Fibroblast of villous mesenchyme (primary cell): ENCODE data around the gene NTM. TPM values are rescaled to one million over a fixed set of nuclear protein-coding genes. Genes with fewer than 3 reads are reported as not detected.
"Not testable (repeated sequence)": the region's sequence is repeated elsewhere in the genome, so short reads cannot be mapped to it uniquely, and the experiment has no call there.

Source experiments
- DNase-seq: peaks from one replicate; pipeline ENCODE4 v3.0.0-alpha.2; 2010; ENCODE audit warnings: low read depth
- H3K4me3 ChIP-seq: 2 replicates; pipeline ENCODE4 v1.5.1; 2011; ENCODE audit warnings: low read depth, mild to moderate bottlenecking, low read length
- CTCF ChIP-seq: IDR thresholded peaks from 2 replicates; pipeline ENCODE4 v1.5.1; 2012; ENCODE audit warnings: low read depth, mild to moderate bottlenecking, low read length; ENCODE audit not compliant: insufficient read depth
- total RNA-seq: library from RNA; depleted of rRNA; stranded (reverse); fragments of >200 nt; gene quantifications from 2 replicates; pipeline ENCODE4 v1.2.3, GENCODE V29; 2012

Gene NTM
- total RNA-seq, 1 donor, result 7.3 TPM

GRCh38 chr11:132314911-132315455, 944.6 kb downstream of the NTM start:
- H3K4me3 ChIP-seq, result no peak overlapping the region
- DNase-seq, result no peak
- no peak for TF ChIP-seq CTCF

GRCh38 chr11:132315696-132316095, 945.3 kb downstream of the NTM start:
- H3K4me3 ChIP-seq, result no peak overlapping the region
- DNase-seq, result no peak
- TF ChIP-seq CTCF, result no peak

DNA sequence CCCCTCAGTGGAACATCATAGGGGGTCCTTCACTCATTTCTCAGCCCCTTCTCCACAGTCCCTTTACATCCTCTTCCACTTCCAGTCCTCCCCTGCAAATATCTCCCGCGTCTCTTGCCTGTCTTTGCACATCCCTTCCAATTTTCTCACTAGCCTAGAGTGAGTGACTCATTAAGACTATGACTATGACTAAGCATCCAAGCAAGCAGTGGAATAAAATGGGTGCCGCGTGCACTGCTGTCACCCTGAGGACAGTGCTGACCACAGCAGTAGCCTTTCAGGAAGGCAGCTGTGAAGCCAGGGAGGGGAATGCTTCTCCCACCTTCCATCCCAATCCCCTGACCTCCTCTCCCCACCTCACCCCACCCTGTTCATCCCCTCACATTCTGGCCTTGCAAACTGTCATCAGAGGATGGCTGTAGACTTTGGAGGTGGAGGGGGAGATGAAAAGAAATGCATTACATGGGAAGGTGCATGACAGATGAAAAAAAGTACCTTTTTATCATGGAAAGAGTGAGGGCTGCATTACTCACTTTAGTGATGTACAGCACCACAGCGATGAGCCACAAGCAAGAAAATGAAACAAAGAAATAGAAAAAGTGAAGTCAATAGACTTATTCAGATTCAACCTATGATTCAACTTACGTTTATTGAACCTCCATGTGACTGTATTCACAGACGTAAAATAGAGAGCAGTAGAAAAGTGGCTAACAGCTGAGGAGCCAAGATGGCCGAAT, 948.2 kb downstream of the NTM start:
- no peak for DNase-seq
- no peak for TF ChIP-seq CTCF
- H3K4me3 ChIP-seq, result no peak overlapping the region

GRCh38 chr11:132319419-132319818, 949.0 kb downstream of the NTM start:
- DNase-seq, H3K4me3 ChIP-seq: not testable (repeated sequence)

GRCh38 chr11:132330515-132330914, 960.1 kb downstream of the NTM start:
- no peak for DNase-seq
- H3K4me3 ChIP-seq, result no peak overlapping the region
- TF ChIP-seq CTCF, result no peak

- TF ChIP-seq CTCF, result no peak
- DNase-seq, result no peak
- H3K4me3 ChIP-seq, result no peak overlapping the region
Measured at GRCh38 chr11:132332521-132332920, 962.1 kb downstream of the NTM start.

GRCh38 chr11:132334769-132335280, 964.4 kb downstream of the NTM start:
- no peak for DNase-seq
- no peak for TF ChIP-seq CTCF
- no peak overlapping the region for H3K4me3 ChIP-seq
